ENCODE results near the gene OR2B2.

DNA sequence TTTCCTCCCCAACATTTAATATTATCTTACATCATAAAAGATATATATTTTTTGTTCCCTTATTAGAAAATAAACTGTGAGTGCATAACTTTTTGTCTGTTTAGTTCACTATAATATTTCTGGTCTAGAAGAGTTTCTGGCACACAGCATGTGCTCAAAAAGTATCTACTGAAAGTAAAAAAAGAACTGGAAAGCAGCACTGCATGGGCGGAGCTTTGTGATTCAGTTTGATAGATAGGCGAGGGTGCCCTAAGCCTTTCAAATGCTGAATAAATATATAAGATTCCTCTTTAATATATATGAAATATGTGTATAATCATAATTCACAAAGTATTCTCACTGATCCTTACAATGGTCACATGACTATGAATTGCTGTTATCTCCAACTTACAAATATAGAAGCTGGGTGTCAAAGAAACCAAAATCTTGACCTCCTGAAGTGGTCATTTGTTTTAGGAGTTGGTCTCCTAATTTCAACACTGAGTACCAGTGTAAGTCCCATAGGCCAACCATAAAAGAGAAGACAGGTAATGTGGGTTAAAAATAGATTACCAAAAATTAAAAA, 50.8 kb downstream of the OR2B2 start:
- TF ChIP-seq, protein P1, sequence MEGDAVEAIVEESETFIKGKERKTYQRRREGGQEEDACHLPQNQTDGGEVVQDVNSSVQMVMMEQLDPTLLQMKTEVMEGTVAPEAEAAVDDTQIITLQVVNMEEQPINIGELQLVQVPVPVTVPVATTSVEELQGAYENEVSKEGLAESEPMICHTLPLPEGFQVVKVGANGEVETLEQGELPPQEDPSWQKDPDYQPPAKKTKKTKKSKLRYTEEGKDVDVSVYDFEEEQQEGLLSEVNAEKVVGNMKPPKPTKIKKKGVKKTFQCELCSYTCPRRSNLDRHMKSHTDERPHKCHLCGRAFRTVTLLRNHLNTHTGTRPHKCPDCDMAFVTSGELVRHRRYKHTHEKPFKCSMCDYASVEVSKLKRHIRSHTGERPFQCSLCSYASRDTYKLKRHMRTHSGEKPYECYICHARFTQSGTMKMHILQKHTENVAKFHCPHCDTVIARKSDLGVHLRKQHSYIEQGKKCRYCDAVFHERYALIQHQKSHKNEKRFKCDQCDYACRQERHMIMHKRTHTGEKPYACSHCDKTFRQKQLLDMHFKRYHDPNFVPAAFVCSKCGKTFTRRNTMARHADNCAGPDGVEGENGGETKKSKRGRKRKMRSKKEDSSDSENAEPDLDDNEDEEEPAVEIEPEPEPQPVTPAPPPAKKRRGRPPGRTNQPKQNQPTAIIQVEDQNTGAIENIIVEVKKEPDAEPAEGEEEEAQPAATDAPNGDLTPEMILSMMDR (IDR thresholded peaks at IDR 0.05) = no peak
- TF ChIP-seq EP300 (IDR thresholded peaks at IDR 0.05) (no peak), POLR2A (IDR thresholded peaks at IDR 0.05) (no peak)
